GM12878 (cell line): ENCODE data around the gene ARID5B. TPM values are rescaled to one million over a fixed set of nuclear protein-coding genes. Genes with fewer than 3 reads are reported as not detected.

Experiments
- ATAC-seq: fragments of 200-7000 bp; cut with Tn5 transposase; 3 replicates; pipeline ENCODE4 v1.9.1; 2020; ENCODE audit warnings: mild to moderate bottlenecking, moderate library complexity
- BruUV-seq: library from RNA; stranded (reverse); fragments of 400-500 nt; replicated peaks from 2 replicates; lab custom pipeline; 2021; lab: Mats Ljungman, UMichigan
- CTCF ChIA-PET: fragments of 300-600 bp; sonication (Branson Sonifier 250); formaldehyde crosslinking; extraction: SDS; loops from one replicate; lab custom pipeline; 2021; ENCODE audit warnings: inconsistent platforms; lab: Yijun Ruan, JAX
- POLR2A ChIA-PET: fragments of 350-600 bp; formaldehyde crosslinking; extraction: SDS; loops from one replicate; lab custom pipeline; 2021; ENCODE audit warnings: inconsistent platforms; lab: Charles Lee
- RAD21 ChIA-PET: fragments of 300-600 bp; sonication (Branson Sonifier 250); formaldehyde crosslinking; loops from one replicate; lab custom pipeline; 2023; ENCODE audit warnings: antibody characterized with exemption; ENCODE audit not compliant: unreplicated experiment; lab: Charles Lee
- SMC1A ChIA-PET: fragments of 300-600 bp; sonication (Branson Sonifier 250); formaldehyde crosslinking; loops from one replicate; lab custom pipeline; 2023; ENCODE audit not compliant: unreplicated experiment, uncharacterized antibody; lab: Charles Lee
- DNase-seq: peaks from one replicate; pipeline ENCODE4 v3.0.0-alpha.2; 2011; ENCODE audit warnings: low read depth, low spot score
- FAIRE-seq: peaks from 3 replicates; lab custom pipeline; 2011; peaks lifted over from hg19 to GRCh38; lab: Jason Lieb, UNC
- H2AFZ ChIP-seq: 2 replicates; pipeline ENCODE4 v1.6.0; 2011; ENCODE audit warnings: low read depth, low read length, control low read depth; ENCODE audit not compliant: control insufficient read depth
- H3K27ac ChIP-seq: 2 replicates; pipeline ENCODE4 v1.5.1; 2011; ENCODE audit warnings: control low read depth; ENCODE audit not compliant: control insufficient read depth, insufficient read depth
- H3K27me3 ChIP-seq, 2 experiments: replicated peaks in 1 of 2; 2 replicates each; pipeline versions ENCODE4 v1.6.0 to v1.6.1; 2011; ENCODE audit warnings: low read length in 1 of 2; ENCODE audit not compliant: control insufficient read depth in 2 of 2, insufficient read depth in 2 of 2
- H3K36me3 ChIP-seq, 2 experiments: 2 replicates each; pipeline ENCODE4 v1.5.1; 2011; ENCODE audit warnings: low read length in 1 of 2; ENCODE audit not compliant: control insufficient read depth in 2 of 2, insufficient read depth in 2 of 2
- H3K4me1 ChIP-seq: 2 replicates; pipeline ENCODE4 v1.6.1; 2011; ENCODE audit warnings: mild to moderate bottlenecking, low read length, moderate library complexity, mixed read lengths; ENCODE audit not compliant: control insufficient read depth, insufficient read depth
- H3K4me2 ChIP-seq: 2 replicates; pipeline ENCODE4 v1.6.0; 2011; ENCODE audit warnings: control low read depth; ENCODE audit not compliant: control insufficient read depth, insufficient read depth
- H3K4me3 ChIP-seq: fragments of 200-600 bp; sonication (generic); 2 replicates; pipeline ENCODE4 v1.5.1; 2016
- H3K79me2 ChIP-seq: 2 replicates; pipeline ENCODE4 v1.6.0; 2011; ENCODE audit warnings: low read length; ENCODE audit not compliant: control insufficient read depth, insufficient read depth
- H3K9ac ChIP-seq: 2 replicates; pipeline ENCODE4 v1.8.0; 2011; ENCODE audit warnings: low read length, control low read depth, mixed read lengths; ENCODE audit not compliant: control insufficient read depth, insufficient read depth
- H3K9me3 ChIP-seq: replicated peaks from 3 replicates; pipeline ENCODE4 v1.5.1; 2011; ENCODE audit warnings: mild to moderate bottlenecking, low read length; ENCODE audit not compliant: control insufficient read depth, insufficient read depth
- H4K20me1 ChIP-seq: 2 replicates; pipeline ENCODE4 v1.6.0; 2011; ENCODE audit not compliant: control insufficient read depth, insufficient read depth
- BCL11A ChIP-seq: IDR thresholded peaks from 2 replicates; pipeline ENCODE4 v1.6.1; 2011; ENCODE audit warnings: low read depth, low read length
- BMI1 ChIP-seq: fragments of 450-650 bp; IDR thresholded peaks from 2 replicates; pipeline ENCODE4 v1.6.1; 2016; ENCODE audit warnings: mild to moderate bottlenecking, moderate library complexity, borderline replicate concordance
- CBX3 ChIP-seq: fragments of 200-600 bp; sonication (generic); IDR thresholded peaks from 2 replicates; pipeline ENCODE4 v1.6.1; 2016; ENCODE audit warnings: low read depth, borderline replicate concordance
- CHD4 ChIP-seq: fragments of 200-600 bp; sonication (generic); IDR thresholded peaks from 2 replicates; pipeline ENCODE4 v1.6.1; 2016; ENCODE audit warnings: mild to moderate bottlenecking
- DPF2 ChIP-seq: fragments of 450-650 bp; IDR thresholded peaks from 2 replicates; pipeline ENCODE4 v1.6.1; 2017; ENCODE audit warnings: mild to moderate bottlenecking
- EGR1 ChIP-seq, 2 experiments: IDR thresholded peaks; 1 replicate in 1 of 2; 2 replicates in 1 of 2; pipeline ENCODE4 v1.6.1; 2011 to 2012; ENCODE audit warnings: low read depth in 2 of 2, low read length in 2 of 2, borderline replicate concordance in 1 of 2, mild to moderate bottlenecking in 1 of 2, moderate library complexity in 1 of 2
- IKZF2 ChIP-seq, 2 experiments: fragments of 450-650 bp; IDR thresholded peaks; 2 replicates each; pipeline ENCODE4 v1.6.1; 2017; ENCODE audit warnings: mild to moderate bottlenecking in 2 of 2, moderate library complexity in 2 of 2
- NFYB ChIP-seq: IDR thresholded peaks from 2 replicates; pipeline ENCODE4 v1.6.1; 2011; ENCODE audit warnings: low read depth, mild to moderate bottlenecking, low read length, improper control_type of control experiment, moderate library complexity; ENCODE audit not compliant: insufficient read depth
- NKRF ChIP-seq: fragments of 450-650 bp; conservative IDR thresholded peaks from 2 replicates; pipeline ENCODE4 v1.6.1; 2017; ENCODE audit warnings: mild to moderate bottlenecking, moderate library complexity
- NRF1 ChIP-seq: conservative IDR thresholded peaks from 2 replicates; pipeline ENCODE4 v1.6.1; 2011; ENCODE audit warnings: mild to moderate bottlenecking, low read depth, low read length, improper control_type of control experiment
- RUNX3 ChIP-seq: IDR thresholded peaks from 2 replicates; pipeline ENCODE4 v1.6.1; 2012; ENCODE audit warnings: low read length, inconsistent platforms
- SMAD5 ChIP-seq: IDR thresholded peaks from 2 replicates; pipeline ENCODE4 v1.6.1; 2016; ENCODE audit warnings: antibody characterized with exemption, low read depth
- SMC3 ChIP-seq: IDR thresholded peaks from 2 replicates; pipeline ENCODE4 v1.6.1; 2011; ENCODE audit warnings: low read length, improper control_type of control experiment, borderline replicate concordance
- SPI1 ChIP-seq: IDR thresholded peaks from 2 replicates; pipeline ENCODE4 v1.6.1; 2011; ENCODE audit warnings: low read depth, mild to moderate bottlenecking, low read length, moderate library complexity, borderline replicate concordance; ENCODE audit not compliant: insufficient read depth
- SRF ChIP-seq, 2 experiments: IDR thresholded peaks; 2 replicates each; pipeline ENCODE4 v1.6.1; 2011; ENCODE audit warnings: low read depth in 2 of 2, low read length in 2 of 2, mild to moderate bottlenecking in 1 of 2, moderate library complexity in 1 of 2
- USF2 ChIP-seq: IDR thresholded peaks from 2 replicates; pipeline ENCODE4 v1.6.1; 2011; ENCODE audit warnings: low read depth, low read length, improper control_type of control experiment, borderline replicate concordance
- ZBED1 ChIP-seq: IDR thresholded peaks from 2 replicates; pipeline ENCODE4 v1.6.1; 2016; ENCODE audit warnings: borderline replicate concordance
- ZBTB11 ChIP-seq: fragments of 450-650 bp; formaldehyde crosslinking; IDR thresholded peaks from 2 replicates; pipeline ENCODE4 v1.5.0; 2022; ENCODE audit warnings: mild to moderate bottlenecking, missing genetic modification characterization
- ZNF207 ChIP-seq: fragments of 450-650 bp; IDR thresholded peaks from 2 replicates; pipeline ENCODE4 v1.6.1; 2014; ENCODE audit warnings: antibody characterized with exemption, mild to moderate bottlenecking, borderline replicate concordance
- ZNF217 ChIP-seq: fragments of 450-650 bp; IDR thresholded peaks from 2 replicates; pipeline ENCODE4 v1.6.1; 2017; ENCODE audit warnings: antibody characterized with exemption, mild to moderate bottlenecking
- WGBS: methylation state at CpG from one replicate; pipeline ENCODE4 v1.1.6; 2016; ENCODE audit warnings: low lambda C conversion rate; ENCODE audit not compliant: insufficient replicate concordance, insufficient coverage; ENCODE audit errors: missing lambda C conversion rate; 5-methylcytosine and 5-hydroxymethylcytosine counted together
- in situ Hi-C: fragments of 300-500 bp; cut with MboI; formaldehyde crosslinking; loops from 9 replicates; pipeline ENCODE4 v1.14.3; 2018; ENCODE audit warnings: mixed read lengths
- intact Hi-C: fragments of 100-400 bp; cut with micrococcal nuclease; formaldehyde crosslinking; loops from one replicate; pipeline ENCODE4 v1.14.2; 2022; ENCODE audit not compliant: unreplicated experiment
- polyA plus RNA-seq, 11 experiments: library from polyadenylated mRNA; depleted of rRNA in 4 of 11; unstranded in 6 of 11; stranded (reverse) in 5 of 11; fragments of >200 nt; fragmentation: Nextera tagmentation in 4 of 11; fragmentation: Illumina TruSeq in 1 of 11; extraction: Ambion mirVana in 4 of 11; extraction: Trizol in 1 of 11; gene quantifications; 1 replicate in 1 of 11; 2 replicates in 10 of 11; pipeline versions ENCODE4 v1.2.1 to v1.2.3, GENCODE V29; 2011 to 2016; ENCODE audit warnings: inconsistent platforms in 2 of 11, missing spikeins in 2 of 11, low read depth in 1 of 11
- total RNA-seq, 4 experiments: library from RNA; depleted of rRNA in 3 of 4; stranded (reverse); fragments of >200 nt in 3 of 4; fragmentation: Illumina TruSeq in 1 of 4; extraction: Trizol in 1 of 4; gene quantifications; 2 replicates each; pipeline versions ENCODE4 v1.2.1 to v1.2.3, GENCODE V29; 2013 to 2021

Gene ARID5B
- total and polyA plus RNA-seq, 10 of the 15 experiments (the other 5 are each of a cell fraction or from before 2014, with no cell fraction given), result 2.7 to 8.5 (median 6.1) TPM

GRCh38 chr10:62075414-62075813 is 173.9 kb downstream of the ARID5B start (continued):
- TF ChIP-seq ZBTB11 (CRISPR knock-in tag) (no peak), SRF (IDR thresholded peaks at IDR 0.05; ENCODE audit: low read depth in 2 of 2, low read length in 2 of 2) (no peak), ZNF207 (no peak), BMI1 (no peak), CBX3 (no peak), BCL11A (no peak), EGR1 (IDR thresholded peaks at IDR 0.05; ENCODE audit: borderline replicate concordance in 1 of 2, low read depth in 2 of 2, low read length in 2 of 2) (no peak)

GRCh38 chr10:62075912-62076311 is 174.4 kb downstream of the ARID5B start:
- no peak overlapping the region for H3K4me2 ChIP-seq
- SMC1A ChIA-PET, result interaction anchor here (2.2 kb wide), 1 partner anchor 26 kb away, joined by 6 read pairs; no protein-coding TSS in a partner anchor
- H4K20me1 ChIP-seq, result no peaks in the 10 kb centered on the region
- no TSS peak for BruUV-seq
- H3K4me1 ChIP-seq, result peaks cover 24% of the 10 kb centered on the region
- H3K27me3 ChIP-seq, result no peaks in the 10 kb centered on the region
- H3K9ac ChIP-seq, result no peak overlapping the region
- H3K9me3 ChIP-seq, result no peaks in the 10 kb centered on the region
- no peak overlapping the region for H2AFZ ChIP-seq
- H3K27ac ChIP-seq, result no peak overlapping the region
- intact Hi-C loops, result no loop called here
- H3K36me3 ChIP-seq, result peaks cover 0 to 18% of the 10 kb centered on the region in 2 experiments; a peak in 3 of 4 replicates
- peaks cover 9% of the 10 kb centered on the region for H3K79me2 ChIP-seq
- H3K4me3 ChIP-seq, result no peak overlapping the region
- in situ Hi-C loops, result no loop called here
- WGBS, result 96% methylated on average over 8 of the region's 8 CpGs
- RAD21 ChIA-PET, result no interaction called here
- no peak for FAIRE-seq
- DNase-seq, result no peak
- CTCF ChIA-PET, result no interaction called here
- POLR2A ChIA-PET, result no interaction called here
- ATAC-seq, result no peak
- TF ChIP-seq SMC3, result no peak
- no peak for TF ChIP-seq ZBED1
- TF ChIP-seq NRF1, result no peak
- TF ChIP-seq NKRF, result no peak
- no peak for TF ChIP-seq NFYB
- TF ChIP-seq ZNF217, result no peak
- no peak for TF ChIP-seq SMAD5
- TF ChIP-seq IKZF2 (IDR thresholded peaks at IDR 0.05), result no peak
- TF ChIP-seq CHD4, result no peak
- TF ChIP-seq RUNX3, result no peak
- no peak for TF ChIP-seq USF2
- TF ChIP-seq DPF2, result no peak
- no peak for TF ChIP-seq SPI1
